H1 (cell line): ENCODE data around the gene AHI1. TPM values are rescaled to one million over a fixed set of nuclear protein-coding genes. Genes with fewer than 3 reads are reported as not detected.
A peak's percentile ranks its signal among the peaks of the same experiment; 100 is the strongest.

Experiments
- CTCF ChIA-PET: fragments of 300-600 bp; sonication (Branson Sonifier 250); formaldehyde crosslinking; loops from one replicate; lab custom pipeline; 2021; ENCODE audit not compliant: partially characterized antibody; lab: Charles Lee
- POLR2A ChIA-PET: fragments of 300-600 bp; sonication (Branson Sonifier 250); formaldehyde crosslinking; loops from one replicate; lab custom pipeline; 2021; ENCODE audit warnings: inconsistent platforms; ENCODE audit not compliant: partially characterized antibody; lab: Charles Lee
- DNase-seq, 2 experiments: peaks; one replicate each; pipeline versions ENCODE4 v3.0.0 to v3.0.0-alpha.2; 2010 to 2022; ENCODE audit warnings: low spot score in 2 of 2, low read depth in 1 of 2, mixed read lengths in 1 of 2
- FAIRE-seq: peaks from 2 replicates; lab custom pipeline; 2011; peaks lifted over from hg19 to GRCh38; lab: Jason Lieb, UNC
- H2AFZ ChIP-seq: 2 replicates; pipeline ENCODE4 v1.8.1; 2012; ENCODE audit warnings: low read length, inconsistent platforms
- H2AK5ac ChIP-seq: 2 replicates; pipeline ENCODE4 v1.6.1; 2013; ENCODE audit warnings: low read depth, low read length
- H2BK120ac ChIP-seq: replicated peaks from 2 replicates; pipeline ENCODE3; 2013; ENCODE audit warnings: low read depth, low read length, inconsistent platforms
- H2BK12ac ChIP-seq: 2 replicates; pipeline ENCODE4 v1.6.1; 2013; ENCODE audit warnings: low read depth, low read length
- H2BK15ac ChIP-seq: 2 replicates; pipeline ENCODE4 v1.6.1; 2013; ENCODE audit warnings: low read length
- H2BK20ac ChIP-seq: 2 replicates; pipeline ENCODE4 v1.6.1; 2013; ENCODE audit warnings: low read length
- H2BK5ac ChIP-seq: 2 replicates; pipeline ENCODE4 v1.6.1; 2013; ENCODE audit warnings: low read depth, low read length
- H3K14ac ChIP-seq: 2 replicates; pipeline ENCODE4 v1.6.1; 2013; ENCODE audit warnings: inconsistent platforms; ENCODE audit not compliant: insufficient read length
- H3K18ac ChIP-seq: 2 replicates; pipeline ENCODE4 v1.6.1; 2013; ENCODE audit warnings: low read length; ENCODE audit errors: extremely low read depth
- H3K23ac ChIP-seq: 2 replicates; pipeline ENCODE4 v1.6.1; 2013; ENCODE audit warnings: inconsistent platforms; ENCODE audit not compliant: insufficient read length
- H3K23me2 ChIP-seq: 2 replicates; pipeline ENCODE4 v1.6.1; 2013; ENCODE audit warnings: low read depth, low read length
- H3K27ac ChIP-seq: 2 replicates; pipeline ENCODE4 v1.6.1; 2011; ENCODE audit warnings: low read depth, low read length, inconsistent platforms
- H3K27me3 ChIP-seq, 4 experiments: replicated peaks in 1 of 4; 1 replicate in 1 of 4; 2 replicates in 3 of 4; pipeline versions ENCODE4 v1.6.1 to v1.8.1; 2011 to 2013; ENCODE audit warnings: low read length in 3 of 4, mild to moderate bottlenecking in 3 of 4, inconsistent platforms in 2 of 4, mixed read lengths in 2 of 4, moderate library complexity in 1 of 4; ENCODE audit not compliant: control insufficient read depth in 3 of 4, insufficient read depth in 3 of 4; ENCODE audit errors: extremely low read depth in 1 of 4
- H3K36me3 ChIP-seq, 4 experiments: 2 replicates each; pipeline versions ENCODE4 v1.6.1 to v1.8.1; 2011 to 2013; ENCODE audit warnings: mild to moderate bottlenecking in 4 of 4, low read length in 3 of 4, moderate library complexity in 2 of 4, control low read depth in 1 of 4, inconsistent platforms in 1 of 4; ENCODE audit not compliant: insufficient read depth in 4 of 4, control insufficient read depth in 2 of 4
- H3K4ac ChIP-seq: replicated peaks from 2 replicates; pipeline ENCODE3; 2013; ENCODE audit warnings: low read length, low read depth, mixed read lengths, inconsistent platforms; ENCODE audit not compliant: insufficient read length
- H3K4me1 ChIP-seq, 4 experiments: replicated peaks in 1 of 4; 1 replicate in 1 of 4; 2 replicates in 3 of 4; pipeline versions ENCODE4 v1.6.1 to v1.8.1; 2011 to 2013; ENCODE audit warnings: low read length in 3 of 4, inconsistent platforms in 2 of 4, mixed read lengths in 1 of 4; ENCODE audit not compliant: insufficient read depth in 4 of 4, control insufficient read depth in 3 of 4
- H3K4me2 ChIP-seq, 2 experiments: 2 replicates each; pipeline versions ENCODE4 v1.6.1 to v1.8.1; 2011 to 2013; ENCODE audit warnings: low read depth in 2 of 2, low read length in 2 of 2, control low read depth in 1 of 2, inconsistent platforms in 1 of 2, mild to moderate bottlenecking in 1 of 2; ENCODE audit not compliant: insufficient read depth in 1 of 2
- H3K4me3 ChIP-seq, 4 experiments: fragments of 200-600, 300-600 bp in 1 of 4; sonication (generic), shearing (Covaris generic), sonication (Bioruptor Twin) in 1 of 4; 2 replicates each; pipeline versions ENCODE4 v1.5.1 to v1.8.1; 2011 to 2016; ENCODE audit warnings: low read length in 4 of 4, low read depth in 3 of 4, control low read depth in 2 of 4, inconsistent platforms in 2 of 4, mild to moderate bottlenecking in 2 of 4, mixed read lengths in 1 of 4, moderate library complexity in 1 of 4; ENCODE audit not compliant: insufficient read depth in 2 of 4; ENCODE audit errors: extremely low read depth in 1 of 4
- H3K56ac ChIP-seq: replicated peaks from 2 replicates; pipeline ENCODE3; 2013; ENCODE audit warnings: low read depth, mild to moderate bottlenecking, mixed read lengths, low read length, inconsistent platforms; ENCODE audit not compliant: insufficient read length
- H3K79me1 ChIP-seq: 2 replicates; pipeline ENCODE4 v1.6.1; 2013; ENCODE audit warnings: low read depth, low read length, control low read depth
- H3K79me2 ChIP-seq, 2 experiments: 2 replicates each; pipeline versions ENCODE4 v1.6.1 to v1.8.1; 2012 to 2013; ENCODE audit warnings: low read length in 2 of 2, mild to moderate bottlenecking in 2 of 2, inconsistent platforms in 1 of 2; ENCODE audit not compliant: insufficient read depth in 2 of 2, control insufficient read depth in 1 of 2
- H3K9ac ChIP-seq, 4 experiments: replicated peaks in 1 of 4; 1 replicate in 1 of 4; 2 replicates in 3 of 4; pipeline versions ENCODE4 v1.6.1 to v1.8.1; 2011 to 2013; ENCODE audit warnings: low read depth in 3 of 4, low read length in 3 of 4, control low read depth in 2 of 4, mild to moderate bottlenecking in 2 of 4, moderate library complexity in 2 of 4, inconsistent platforms in 1 of 4; ENCODE audit errors: extremely low read depth in 1 of 4
- H3K9me3 ChIP-seq, 2 experiments: 2 replicates each; pipeline versions ENCODE4 v1.6.1 to v1.8.1; 2012 to 2013; ENCODE audit warnings: mild to moderate bottlenecking in 2 of 2, moderate library complexity in 2 of 2, control low read depth in 1 of 2, inconsistent platforms in 1 of 2, low read depth in 1 of 2, low read length in 1 of 2, mixed read lengths in 1 of 2; ENCODE audit not compliant: insufficient read depth in 2 of 2
- H4K20me1 ChIP-seq, 2 experiments: replicated peaks in 1 of 2; 2 replicates each; pipeline versions ENCODE3 to v1.8.1; 2011 to 2013; ENCODE audit warnings: inconsistent platforms in 2 of 2, low read length in 2 of 2, mild to moderate bottlenecking in 1 of 2; ENCODE audit not compliant: insufficient read depth in 2 of 2, control insufficient read depth in 1 of 2
- H4K5ac ChIP-seq: 2 replicates; pipeline ENCODE4 v1.6.1; 2013; ENCODE audit warnings: low read length, low read depth, mixed read lengths, inconsistent platforms; ENCODE audit not compliant: insufficient read length
- H4K8ac ChIP-seq: 2 replicates; pipeline ENCODE4 v1.8.0; 2013; ENCODE audit warnings: mild to moderate bottlenecking, moderate library complexity, low read length, inconsistent platforms; ENCODE audit not compliant: insufficient read depth; ENCODE audit errors: extremely low read depth
- H4K91ac ChIP-seq: replicated peaks from 2 replicates; pipeline ENCODE3; 2013; ENCODE audit warnings: low read length, mixed read lengths, inconsistent platforms; ENCODE audit not compliant: insufficient read length
- BACH1 ChIP-seq: IDR thresholded peaks from 2 replicates; pipeline ENCODE4 v1.6.1; 2012; ENCODE audit warnings: low read length, improper control_type of control experiment
- CHD1 ChIP-seq: IDR thresholded peaks from 2 replicates; pipeline ENCODE4 v1.6.1; 2012; ENCODE audit warnings: low read depth, low read length, improper control_type of control experiment
- CTBP2 ChIP-seq: IDR thresholded peaks from 2 replicates; pipeline ENCODE4 v1.7.0; 2011; ENCODE audit warnings: borderline replicate concordance, mild to moderate bottlenecking, moderate library complexity, mixed read lengths, low read length; ENCODE audit not compliant: insufficient read depth, insufficient read length
- E2F6 ChIP-seq: IDR thresholded peaks from 2 replicates; pipeline ENCODE4 v1.6.1; 2012; ENCODE audit warnings: inconsistent platforms
- EP300 ChIP-seq, 2 experiments: IDR thresholded peaks; 1 replicate in 1 of 2; 2 replicates in 1 of 2; pipeline ENCODE4 v1.6.1; 2011 to 2012; ENCODE audit warnings: low read depth in 2 of 2, low read length in 2 of 2, mild to moderate bottlenecking in 2 of 2, borderline replicate concordance in 1 of 2, inconsistent platforms in 1 of 2, moderate library complexity in 1 of 2
- NANOG ChIP-seq: IDR thresholded peaks from 2 replicates; pipeline ENCODE4 v1.6.1; 2011; ENCODE audit warnings: low read length, low read depth, mild to moderate bottlenecking, inconsistent platforms; ENCODE audit not compliant: insufficient read depth, poor library complexity, severe bottlenecking
- RFX5 ChIP-seq: IDR thresholded peaks from 2 replicates; pipeline ENCODE4 v1.6.1; 2011; ENCODE audit warnings: low read depth, low read length, improper control_type of control experiment, borderline replicate concordance
- WGBS, 2 experiments: shearing (Covaris generic) in 1 of 2; methylation state at CpG; one replicate each; pipeline versions ENCODE4 v1.1.6 to v1.1.7; 2013 to 2015; ENCODE audit warnings: low lambda C conversion rate in 2 of 2, mixed read lengths in 2 of 2, inconsistent platforms in 1 of 2, low coverage in 1 of 2, missing lambda C conversion rate in 1 of 2; ENCODE audit not compliant: insufficient replicate concordance in 2 of 2, insufficient coverage in 1 of 2, insufficient read length in 1 of 2; ENCODE audit errors: extremely low coverage in 1 of 2, missing lambda C conversion rate in 1 of 2; 5-methylcytosine and 5-hydroxymethylcytosine counted together
- polyA plus RNA-seq, 7 experiments: library from polyadenylated mRNA; depleted of rRNA in 3 of 7; stranded (reverse) in 5 of 7; unstranded in 2 of 7; fragments of >200 nt in 5 of 7; fragments of 200-250 nt in 2 of 7; gene quantifications; 1 replicate in 5 of 7; 2 replicates in 1 of 7; 4 replicates in 1 of 7; pipeline versions ENCODE4 v1.2.1 to v1.2.3, GENCODE V29; 2011 to 2013; ENCODE audit warnings: missing spikeins in 2 of 7, mixed read lengths in 2 of 7
- total RNA-seq: library from RNA; stranded (reverse); fragmentation: NEBNext Ultra II Directional; extraction: Animal tissue kit (Norgen Biotek cat#: 25700); gene quantifications from 2 replicates; pipeline ENCODE4 v1.2.1, GENCODE V29; 2021

The AHI1 gene
- total and polyA plus RNA-seq, 2 of the 8 experiments (the other 6 are each of a cell fraction or from before 2014, with no cell fraction given): 4.2 to 19.6 TPM

DNA sequence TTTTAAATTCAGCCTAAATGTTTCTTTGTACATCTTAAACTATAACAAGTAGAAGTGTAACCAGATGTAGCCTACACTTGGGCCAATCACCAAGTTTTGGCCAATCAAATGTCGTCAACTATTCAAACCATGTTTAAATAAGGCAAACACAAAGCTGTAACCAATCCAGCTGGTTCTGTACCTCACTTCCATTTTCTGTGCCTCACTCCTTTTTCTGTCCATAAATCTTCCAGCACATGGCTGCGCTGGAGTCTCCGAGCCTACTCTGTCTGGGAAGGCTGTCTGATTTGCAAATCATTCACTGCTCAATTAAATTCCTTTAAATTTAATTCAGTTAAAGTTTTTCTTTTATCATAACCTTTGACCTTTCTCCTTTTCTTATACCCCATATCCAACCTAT, 7.7 kb upstream of the AHI1 start:
- Histone ChIP-seq H2BK5ac (no peak overlapping the region), H3K9ac (no peak overlapping the region), H3K4ac (no peak overlapping the region), H2BK15ac (no peak overlapping the region), H2BK120ac (peak overlapping the region; percentile 72), H4K91ac (no peak overlapping the region), H2AK5ac (no peak overlapping the region), H4K5ac (no peak overlapping the region), H3K36me3 (no peaks in the 10 kb centered on the region), H4K20me1 (no peaks in the 10 kb centered on the region), H2BK12ac (no peak overlapping the region), H3K14ac (no peak overlapping the region), H2AFZ (no peak overlapping the region), H4K8ac (no peak overlapping the region), H3K27me3 (no peaks in the 10 kb centered on the region), H3K4me1 (peaks cover 0 to 4% (median 2%) of the 10 kb centered on the region in 4 experiments; a peak in 2 of 7 replicates), H3K23ac (no peak overlapping the region), H3K4me2 (no peak overlapping the region), H3K27ac (no peak overlapping the region), H3K79me1 (no peaks in the 10 kb centered on the region), H3K18ac (no peak overlapping the region), H3K9me3 (no peaks in the 10 kb centered on the region), H3K79me2 (no peaks in the 10 kb centered on the region), H3K23me2 (no peaks in the 10 kb centered on the region), H3K56ac (no peak overlapping the region), H2BK20ac (no peak overlapping the region), H3K4me3 (no peak overlapping the region)
- POLR2A ChIA-PET: interaction anchor here (1.1 kb wide), 1 partner anchor 10 kb away, joined by 3 read pairs; no protein-coding TSS in a partner anchor
- FAIRE-seq (no peak), DNase-seq (no peak)
- CTCF ChIA-PET: interaction anchor here (0.6 to 1.7 kb wide), 6 partner anchors 14 to 737 kb away, joined by 3 to 6 read pairs (median 4); no protein-coding TSS in a partner anchor
- 84% methylated on average over 3 of the region's 3 CpGs; no CpG with 5 or more reads in 1 of the 2 experiments for WGBS, 2 experiments
- TF ChIP-seq NANOG: no peak
- TF ChIP-seq CHD1: no peak
- TF ChIP-seq EP300 (IDR thresholded peaks at IDR 0.05; ENCODE audit: borderline replicate concordance in 1 of 2, low read depth in 2 of 2, low read length in 2 of 2): no peak
- no peak for TF ChIP-seq RFX5
- TF ChIP-seq BACH1: no peak
- TF ChIP-seq E2F6: no peak
- TF ChIP-seq CTBP2: no peak
